ENCODE data around the gene CALR.
A peak's percentile ranks its signal among the peaks of the same experiment; 100 is the strongest.
"Not testable (repeated sequence)": the region's sequence is repeated elsewhere in the genome, so short reads cannot be mapped to it uniquely, and the experiment has no call there.

CALR gene

GRCh38 chr19:12933287-12934072, 4.9 kb upstream of the CALR start, which contains the start of gene FARSA:
TSS of gene FARSA (minus strand) at chr19:12933711. CDS start at chr19:12933696, 15 bp downstream.
- DNase-seq (ENCODE audit: low read depth): peak; percentile 80

- no peak for DNase-seq (ENCODE audit: low read depth)
Observed at GRCh38 chr19:12935071-12935470, 3.3 kb upstream of the CALR start.

DNA sequence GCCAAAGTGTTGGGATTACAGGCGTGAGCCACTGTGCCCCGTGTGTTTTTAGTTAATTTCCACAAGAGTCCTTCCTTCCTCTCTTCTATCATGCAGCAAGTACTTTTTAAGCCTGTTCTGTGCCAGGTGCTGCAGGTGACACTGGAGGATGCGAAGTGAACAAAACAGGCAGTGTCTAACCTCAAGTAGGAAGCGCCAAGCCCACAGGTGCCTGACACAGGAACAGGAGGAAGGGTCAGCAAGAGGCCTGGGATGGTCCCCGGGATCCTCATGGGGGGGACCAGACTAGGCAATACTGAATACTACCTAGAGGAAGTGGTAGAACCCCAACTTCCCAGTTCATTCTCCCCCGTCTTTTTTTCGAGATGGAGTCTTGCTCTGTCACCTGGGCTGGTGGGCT, 1.8 kb upstream of the CALR start:
- no peak for DNase-seq (ENCODE audit: low read depth)

DNA sequence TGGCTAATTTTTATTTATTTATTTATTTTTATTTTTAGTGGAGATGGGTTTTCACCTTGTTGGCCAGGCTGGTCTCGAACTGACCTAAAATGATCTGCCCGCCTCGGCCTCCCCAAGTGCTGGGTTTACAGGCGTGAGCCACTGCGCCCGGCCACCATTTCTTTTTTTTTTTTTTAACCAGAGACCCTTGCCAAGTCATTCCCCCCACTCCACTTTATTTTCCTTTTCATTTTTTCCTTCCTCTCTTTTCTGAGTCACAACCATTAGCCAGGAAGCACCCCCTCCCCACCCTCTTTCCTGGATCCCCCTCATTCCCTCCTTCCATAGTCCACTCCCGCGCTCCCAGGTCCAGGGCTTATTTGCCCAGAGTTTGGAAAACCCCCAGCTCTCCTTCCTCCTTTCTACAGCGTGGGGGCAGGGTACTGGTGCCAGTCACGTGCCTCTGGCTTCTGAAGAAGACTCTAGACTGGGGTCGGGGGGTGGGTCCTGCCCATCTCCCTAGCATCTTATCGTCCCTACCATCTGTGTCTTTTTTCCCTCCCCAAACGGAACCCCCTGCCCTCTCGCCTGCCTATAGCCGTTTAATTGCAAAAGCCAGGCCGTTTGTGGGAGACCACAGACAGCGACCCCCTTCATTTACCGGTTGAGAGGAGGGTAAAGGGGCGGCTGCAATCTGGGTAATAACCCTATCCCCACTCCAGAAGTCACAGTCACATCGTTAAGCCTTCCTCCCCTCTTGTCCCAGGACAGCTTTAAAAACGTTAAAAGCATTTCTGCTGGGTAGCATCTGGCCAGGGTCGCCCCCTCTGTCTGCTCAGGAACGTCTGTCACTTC, 1.1 kb upstream of the CALR start:
- no peak for DNase-seq (ENCODE audit: low read depth)

- DNase-seq (ENCODE audit: low read depth): no peak
Observed at GRCh38 chr19:12938779-12939601, 581 bp downstream of the CALR start.

GRCh38 chr19:12939975-12940423, 1.6 kb downstream of the CALR start:
- DNase-seq (ENCODE audit: low read depth): no peak

- DNase-seq (ENCODE audit: low read depth): no peak
Observed at GRCh38 chr19:12940897-12941296, 2.5 kb downstream of the CALR start.

- no peak for DNase-seq (ENCODE audit: low read depth)
Observed at GRCh38 chr19:12943437-12944044, 5.1 kb downstream of the CALR start.

- DNase-seq (ENCODE audit: low read depth): no peak
Observed at GRCh38 chr19:12944104-12944674, 5.8 kb downstream of the CALR start.

GRCh38 chr19:12945479-12946091, 7.2 kb downstream of the CALR start, which contains the start of gene RAD23A:
TSS of gene RAD23A (plus strand) at chr19:12945862. CDS start at chr19:12945949, 87 bp downstream.
- peak; percentile 98 for DNase-seq (ENCODE audit: low read depth)

DNA sequence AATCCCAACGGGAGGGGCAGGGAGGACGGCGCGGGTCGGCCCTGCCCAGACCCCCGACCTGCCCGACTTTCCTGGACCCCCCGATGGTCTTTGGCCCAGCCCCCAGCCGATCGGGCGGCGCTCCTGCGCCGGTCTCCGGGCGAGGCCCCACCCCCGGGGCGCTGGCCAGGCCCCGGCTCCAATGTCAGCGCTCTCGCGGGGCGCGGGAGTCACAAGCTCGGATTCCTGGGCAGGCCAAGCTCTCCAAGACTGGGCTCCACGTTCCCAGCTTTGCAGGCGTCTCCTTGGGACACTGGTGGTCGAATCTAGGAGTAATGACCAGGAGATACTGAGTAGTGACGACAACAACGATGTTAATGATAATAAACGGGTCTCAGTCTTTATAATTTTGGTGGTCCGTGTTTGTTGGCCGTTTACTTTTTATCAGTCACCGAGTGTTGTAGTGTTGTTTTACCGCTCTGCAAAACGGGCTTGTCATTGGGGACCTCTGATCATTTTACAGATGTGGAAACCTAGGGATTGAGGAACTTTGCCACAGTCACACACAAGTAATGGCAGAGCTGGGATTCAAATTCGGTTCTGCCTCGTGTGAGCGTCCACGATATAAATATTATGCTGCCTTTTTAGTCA, 7.8 kb downstream of the CALR start:
- peak; percentile 34 for DNase-seq (ENCODE audit: low read depth)

DNA sequence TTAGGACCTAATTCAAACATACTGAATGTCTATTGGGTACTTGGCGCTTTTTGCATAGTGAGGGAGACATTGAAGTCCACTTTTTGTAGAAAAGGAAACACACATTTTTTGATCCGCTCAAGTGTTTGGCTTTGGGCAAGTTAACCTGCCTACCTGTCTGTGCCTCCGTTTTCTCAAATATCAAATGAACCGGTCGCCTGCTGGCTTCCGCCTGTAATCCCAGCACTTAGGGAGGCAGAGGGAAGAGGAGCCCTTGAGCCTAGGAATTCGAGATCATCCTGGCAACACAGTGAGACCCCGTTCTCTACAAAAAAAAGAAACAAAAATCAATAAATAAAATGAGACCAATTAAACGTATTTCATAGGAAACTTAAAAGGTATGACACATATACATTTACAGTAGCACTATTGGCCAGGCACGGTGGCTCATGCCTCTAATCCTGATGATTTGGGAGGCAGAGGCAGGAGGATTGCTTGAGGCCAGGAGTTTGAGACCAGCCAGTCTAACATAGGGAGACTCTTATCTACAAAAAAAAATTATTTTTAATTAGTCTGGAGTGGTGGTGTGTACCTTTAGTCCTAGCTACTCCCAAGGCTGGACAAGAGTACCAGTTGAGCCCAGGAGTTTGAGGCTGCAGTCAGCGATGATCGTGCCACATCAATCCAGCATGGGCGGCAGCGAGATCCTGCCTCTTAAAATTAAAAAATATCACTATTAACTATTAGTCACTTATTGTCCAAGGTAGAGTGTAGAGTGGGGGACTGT, 8.5 kb downstream of the CALR start:
- no peak for DNase-seq (ENCODE audit: low read depth)

DNA sequence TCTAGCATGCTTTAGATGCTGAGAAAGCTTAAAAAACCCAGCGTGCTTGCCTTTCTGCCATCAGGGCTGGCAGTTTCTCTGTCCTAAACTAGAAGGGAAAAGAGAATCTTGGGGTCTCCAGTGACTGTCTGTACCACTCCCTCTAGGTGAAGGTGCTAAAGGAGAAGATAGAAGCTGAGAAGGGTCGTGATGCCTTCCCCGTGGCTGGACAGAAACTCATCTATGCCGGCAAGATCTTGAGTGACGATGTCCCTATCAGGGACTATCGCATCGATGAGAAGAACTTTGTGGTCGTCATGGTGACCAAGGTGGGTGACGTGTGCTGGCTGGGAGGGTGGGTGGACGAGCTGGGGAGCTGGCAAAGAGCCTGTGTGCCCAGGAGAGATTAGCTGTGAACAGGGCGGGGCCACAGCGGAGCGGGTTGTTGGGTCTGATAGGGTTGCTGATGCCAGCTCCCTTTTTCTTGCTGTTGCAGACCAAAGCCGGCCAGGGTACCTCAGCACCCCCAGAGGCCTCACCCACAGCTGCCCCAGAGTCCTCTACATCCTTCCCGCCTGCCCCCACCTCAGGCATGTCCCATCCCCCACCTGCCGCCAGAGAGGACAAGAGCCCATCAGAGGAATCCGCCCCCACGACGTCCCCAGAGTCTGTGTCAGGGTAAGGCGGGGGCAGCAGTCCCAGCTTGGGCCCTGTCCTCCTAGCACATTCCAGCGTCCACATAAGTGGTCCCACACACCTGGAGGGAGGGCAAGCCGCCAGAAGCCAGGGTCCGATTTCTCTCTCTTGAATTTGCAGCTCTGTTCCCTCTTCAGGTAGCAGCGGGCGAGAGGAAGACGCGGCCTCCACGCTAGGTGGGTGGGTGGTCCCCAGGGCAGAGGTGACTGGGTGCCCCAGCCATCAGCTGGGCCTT, 9.5 kb downstream of the CALR start:
- no peak for DNase-seq (ENCODE audit: low read depth)

GRCh38 chr19:12948612-12949362, 10.4 kb downstream of the CALR start:
- DNase-seq (ENCODE audit: low read depth): no peak

GRCh38 chr19:12949363-12950283, 11.2 kb downstream of the CALR start:
- no peak for DNase-seq (ENCODE audit: low read depth)

GRCh38 chr19:12952050-12952449, 13.6 kb downstream of the CALR start:
- DNase-seq (ENCODE audit: low read depth): not testable (repeated sequence)
